Brain microvascular endothelial cell (primary cell): Measurements from ENCODE around the gene CERS1.

Experiments used
- DNase-seq: peaks from one replicate; pipeline ENCODE4 v3.0.0-alpha.2; 2020
- H3K27ac ChIP-seq: fragments of 250-450 bp; sonication (Bioruptor Pico); 2 replicates; pipeline ENCODE4 v1.5.1; 2020; ENCODE audit warnings: mild to moderate bottlenecking, moderate library complexity
- H3K27me3 ChIP-seq: fragments of 250-450 bp; sonication (Bioruptor Pico); replicated peaks from 2 replicates; pipeline ENCODE4 v1.5.1; 2020; ENCODE audit warnings: mild to moderate bottlenecking
- H3K36me3 ChIP-seq: fragments of 250-450 bp; sonication (Bioruptor Pico); replicated peaks from 2 replicates; pipeline ENCODE4 v1.5.1; 2020; ENCODE audit warnings: mild to moderate bottlenecking
- H3K4me3 ChIP-seq: 2 replicates; pipeline ENCODE4 v1.5.1; 2011; ENCODE audit warnings: low read depth, mild to moderate bottlenecking, control low read depth, low read length, moderate library complexity
- in situ Hi-C: cut with HindIII; loops from 2 replicates; pipeline ENCODE4 v1.10.0; 2017; ENCODE audit warnings: low sequenced_read_pairs, low pct_ligation_motif_present
- TF ChIP-seq, protein P1 (sequence below): IDR thresholded peaks from 2 replicates; pipeline ENCODE4 v1.5.1; 2011; ENCODE audit warnings: low read depth, mild to moderate bottlenecking, moderate library complexity, low read length, control low read depth, inconsistent platforms; ENCODE audit errors: missing control alignments

CERS1 gene

DNA sequence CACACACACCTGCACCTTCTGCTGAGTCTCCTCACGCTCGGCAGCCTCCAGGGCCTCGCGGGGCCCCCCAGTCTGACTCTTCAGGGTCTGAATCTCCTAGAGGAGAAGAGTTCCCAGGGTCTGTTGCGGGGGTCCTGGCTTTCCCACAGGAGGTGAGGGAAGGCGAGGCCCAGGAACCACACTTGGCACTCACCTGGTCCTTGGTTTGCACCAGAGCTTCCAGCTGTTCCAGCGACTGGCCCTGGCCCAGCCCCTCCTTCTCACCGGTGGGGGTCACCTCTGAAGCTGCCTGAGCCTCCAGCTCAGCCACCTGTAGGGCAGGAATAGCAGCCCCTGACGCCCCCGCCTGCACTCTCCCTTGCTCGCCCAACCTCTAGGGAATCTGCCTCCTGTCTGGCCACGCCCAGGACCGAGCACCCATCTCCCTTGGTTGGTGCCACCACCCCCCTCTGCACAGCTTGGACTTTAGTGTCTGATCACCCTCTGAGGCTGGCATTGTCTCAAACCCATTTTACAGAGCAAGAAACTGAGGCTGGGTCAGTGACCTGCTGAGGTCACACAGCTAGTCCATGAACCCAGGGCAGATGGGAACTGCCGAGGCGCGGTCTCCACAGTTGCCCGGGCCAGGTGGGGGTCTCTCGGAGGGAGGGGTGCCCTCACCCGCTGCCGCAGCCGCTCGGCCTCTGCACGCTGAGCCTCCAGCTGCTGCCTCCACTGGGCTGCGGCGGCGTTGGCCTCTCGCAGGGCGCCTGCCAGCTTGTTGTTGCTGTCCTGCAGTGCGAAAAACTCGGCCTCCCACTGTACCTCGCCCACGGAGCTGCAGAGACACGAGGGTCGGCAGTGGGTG, 35.6 kb upstream of the CERS1 start:
- Histone ChIP-seq H3K36me3 (peaks cover 67% of the 10 kb centered on the region), H3K27ac (no peak overlapping the region), H3K27me3 (no peaks in the 10 kb centered on the region), H3K4me3 (no peak overlapping the region)
- in situ Hi-C loops = no loop called here
- TF ChIP-seq, protein P1, sequence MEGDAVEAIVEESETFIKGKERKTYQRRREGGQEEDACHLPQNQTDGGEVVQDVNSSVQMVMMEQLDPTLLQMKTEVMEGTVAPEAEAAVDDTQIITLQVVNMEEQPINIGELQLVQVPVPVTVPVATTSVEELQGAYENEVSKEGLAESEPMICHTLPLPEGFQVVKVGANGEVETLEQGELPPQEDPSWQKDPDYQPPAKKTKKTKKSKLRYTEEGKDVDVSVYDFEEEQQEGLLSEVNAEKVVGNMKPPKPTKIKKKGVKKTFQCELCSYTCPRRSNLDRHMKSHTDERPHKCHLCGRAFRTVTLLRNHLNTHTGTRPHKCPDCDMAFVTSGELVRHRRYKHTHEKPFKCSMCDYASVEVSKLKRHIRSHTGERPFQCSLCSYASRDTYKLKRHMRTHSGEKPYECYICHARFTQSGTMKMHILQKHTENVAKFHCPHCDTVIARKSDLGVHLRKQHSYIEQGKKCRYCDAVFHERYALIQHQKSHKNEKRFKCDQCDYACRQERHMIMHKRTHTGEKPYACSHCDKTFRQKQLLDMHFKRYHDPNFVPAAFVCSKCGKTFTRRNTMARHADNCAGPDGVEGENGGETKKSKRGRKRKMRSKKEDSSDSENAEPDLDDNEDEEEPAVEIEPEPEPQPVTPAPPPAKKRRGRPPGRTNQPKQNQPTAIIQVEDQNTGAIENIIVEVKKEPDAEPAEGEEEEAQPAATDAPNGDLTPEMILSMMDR = no peak
- no peak for DNase-seq

DNA sequence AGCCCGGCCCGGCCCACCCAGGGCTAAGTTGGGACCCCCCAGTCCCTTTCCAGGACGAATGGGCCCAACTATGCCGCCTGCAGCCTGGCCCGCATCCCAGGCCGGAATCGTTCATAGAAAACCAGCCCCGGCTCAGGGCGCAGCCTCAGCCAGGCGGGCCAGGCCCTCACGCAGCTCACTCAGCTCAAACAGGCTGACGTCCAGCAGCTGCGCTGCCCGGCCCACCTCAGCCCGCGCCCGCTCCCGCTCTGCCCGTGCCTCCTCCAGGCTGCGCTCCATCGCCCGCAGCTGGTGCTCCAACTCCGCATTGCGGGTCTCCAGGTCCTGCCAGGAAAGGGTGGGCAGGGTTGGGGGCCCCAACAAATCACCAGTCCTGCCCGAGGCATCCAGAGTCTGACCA, 33.4 kb upstream of the CERS1 start:
- Histone ChIP-seq H3K36me3 (peaks cover 75% of the 10 kb centered on the region), H3K27me3 (no peaks in the 10 kb centered on the region), H3K4me3 (no peak overlapping the region), H3K27ac (no peak overlapping the region)
- TF ChIP-seq, protein P1 = no peak
- DNase-seq = no peak
- in situ Hi-C loops = no loop called here

DNA sequence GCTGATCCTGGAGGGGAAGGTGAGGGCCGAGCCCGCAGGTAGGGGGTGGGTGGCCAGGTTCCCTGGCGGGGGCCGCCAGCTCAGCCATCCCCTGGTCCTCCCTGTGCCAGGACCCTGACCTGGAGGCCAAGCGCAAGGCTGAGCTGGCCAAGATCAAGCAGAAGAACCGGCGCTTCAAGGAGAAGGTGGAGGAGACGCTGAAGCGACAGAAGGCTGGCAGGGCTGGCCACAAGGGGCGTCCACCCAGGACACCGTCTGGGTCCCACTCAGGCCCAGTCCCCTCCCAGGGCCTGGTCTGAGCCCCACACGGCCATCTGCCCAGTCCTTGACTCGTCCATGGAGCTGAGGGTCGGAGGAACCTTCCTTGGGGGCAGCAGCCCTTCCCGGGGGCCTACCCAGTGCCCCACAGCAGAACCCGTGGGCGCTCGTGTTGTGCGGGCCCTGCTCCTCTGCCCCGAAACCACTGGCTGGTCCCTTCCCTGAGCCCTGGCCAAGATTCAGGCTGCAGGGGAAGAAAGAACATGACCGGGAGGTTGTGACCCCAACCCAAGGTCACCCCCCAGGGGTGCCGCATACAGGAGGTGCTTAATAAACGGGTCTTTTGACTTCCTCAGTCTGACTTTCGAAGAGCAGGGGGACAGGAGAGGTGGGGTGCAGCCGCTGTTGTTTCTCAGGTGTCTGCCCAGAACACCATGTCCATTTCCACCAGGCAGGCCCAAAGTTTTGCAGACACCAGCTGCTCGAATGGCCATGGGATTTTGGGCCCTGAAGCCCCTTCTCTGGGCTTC, 32.3 kb upstream of the CERS1 start:
- Histone ChIP-seq H3K27ac (no peak overlapping the region), H3K36me3 (peaks cover 76% of the 10 kb centered on the region), H3K27me3 (no peaks in the 10 kb centered on the region), H3K4me3 (no peak overlapping the region)
- DNase-seq = no peak
- in situ Hi-C loops = no loop called here
- TF ChIP-seq, protein P1 = no peak

DNA sequence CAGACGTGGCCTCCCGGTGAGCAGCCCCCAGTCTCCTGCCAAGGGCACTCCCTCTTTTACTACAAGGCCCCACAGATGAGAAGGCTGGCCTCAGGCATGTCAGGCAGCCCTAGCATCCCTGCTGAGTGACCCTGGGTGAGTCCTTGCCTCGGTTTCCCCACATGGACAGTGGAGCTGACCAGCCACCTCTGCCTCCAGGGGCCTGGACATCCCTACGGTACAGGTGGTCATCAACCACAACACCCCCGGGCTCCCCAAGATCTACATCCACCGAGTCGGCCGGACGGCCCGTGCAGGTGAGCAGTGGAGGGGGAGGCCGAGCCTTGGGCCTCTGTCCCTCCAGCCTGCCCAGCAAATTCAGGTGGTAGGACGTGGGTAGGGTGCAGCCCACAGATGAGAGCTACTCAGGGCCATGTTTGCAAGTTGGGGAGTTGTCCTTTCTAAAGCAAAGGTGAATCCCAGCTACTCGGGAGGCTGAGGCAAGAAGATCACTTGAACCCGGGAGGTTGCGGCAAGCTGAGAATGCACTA, 28.8 kb upstream of the CERS1 start:
- TF ChIP-seq, protein P1 = no peak

DNA sequence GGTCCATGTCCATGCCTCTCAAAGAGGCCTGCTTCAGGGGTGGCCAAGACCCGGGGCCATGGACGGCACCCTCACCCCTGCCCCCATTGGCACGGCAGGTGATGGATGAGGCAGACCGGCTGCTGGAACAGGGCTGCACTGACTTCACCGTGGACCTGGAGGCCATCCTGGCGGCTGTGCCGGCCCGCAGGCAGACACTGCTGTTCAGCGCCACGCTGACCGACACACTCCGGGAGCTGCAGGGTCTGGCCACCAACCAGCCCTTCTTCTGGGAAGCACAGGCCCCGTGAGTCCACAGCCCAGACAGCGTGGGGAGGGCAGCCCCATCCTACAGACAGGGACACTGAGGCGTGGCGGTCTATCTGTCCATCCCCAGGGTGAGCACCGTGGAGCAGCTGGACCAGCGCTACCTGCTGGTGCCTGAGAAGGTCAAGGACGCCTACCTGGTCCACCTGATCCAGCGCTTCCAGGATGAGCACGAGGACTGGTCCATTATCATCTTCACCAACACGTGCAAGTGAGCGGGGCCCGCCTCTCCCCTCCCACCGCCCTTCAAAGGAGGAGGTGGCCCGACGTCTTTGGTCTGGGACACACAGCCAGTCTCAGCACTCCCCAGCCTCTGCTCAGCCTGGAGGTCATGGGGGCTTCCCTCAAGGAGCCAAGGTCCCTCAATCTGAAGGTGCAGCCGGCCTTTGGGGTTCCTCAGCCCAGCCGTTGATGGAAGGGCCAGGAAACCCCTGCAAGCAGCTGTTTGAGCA, 26.4 kb upstream of the CERS1 start:
- no peak for DNase-seq
- Histone ChIP-seq H3K27me3 (no peaks in the 10 kb centered on the region), H3K4me3 (no peak overlapping the region), H3K27ac (no peak overlapping the region), H3K36me3 (peaks cover 50% of the 10 kb centered on the region)
- TF ChIP-seq, protein P1 = no peak
- in situ Hi-C loops = no loop called here

More for the DNA sequence above, 28.8 kb upstream of the CERS1 start:
- Histone ChIP-seq H3K36me3 (peaks cover 74% of the 10 kb centered on the region), H3K4me3 (no peak overlapping the region), H3K27ac (no peak overlapping the region), H3K27me3 (no peaks in the 10 kb centered on the region)
- in situ Hi-C loops = no loop called here
- DNase-seq = no peak
